GM18511 (cell line): ENCODE results near the gene CD160.
"Not testable (repeated sequence)": the region's sequence is repeated elsewhere in the genome, so short reads cannot be mapped to it uniquely, and the experiment has no call there.

Source experiments
- ATAC-seq: cut with Tn5 transposase; IDR thresholded peaks from one replicate; pipeline ENCODE4 v1.9.1; 2021; ENCODE audit warnings: mild to moderate bottlenecking, moderate library complexity; ENCODE audit not compliant: unreplicated experiment

Gene CD160

DNA sequence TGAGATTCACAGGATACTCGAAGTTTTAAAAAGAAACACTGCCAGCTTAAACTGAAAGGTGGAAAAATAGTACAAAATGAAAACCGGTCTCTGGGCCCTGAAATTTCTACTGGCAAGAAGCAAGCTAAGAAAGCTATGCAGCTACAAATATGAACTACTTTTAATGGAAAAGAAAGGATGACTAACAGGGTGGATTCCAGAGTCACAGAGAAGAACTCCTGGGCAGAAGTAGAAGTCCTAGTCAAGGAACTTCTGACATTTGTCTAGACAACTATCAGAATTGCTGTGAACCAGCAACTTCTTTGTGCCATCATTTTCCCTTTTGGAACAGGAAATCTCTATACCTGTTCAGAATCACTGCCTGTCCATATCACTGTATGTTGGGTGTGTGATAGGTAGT lies 38.1 kb downstream of the CD160 start:
- no peak for ATAC-seq

DNA sequence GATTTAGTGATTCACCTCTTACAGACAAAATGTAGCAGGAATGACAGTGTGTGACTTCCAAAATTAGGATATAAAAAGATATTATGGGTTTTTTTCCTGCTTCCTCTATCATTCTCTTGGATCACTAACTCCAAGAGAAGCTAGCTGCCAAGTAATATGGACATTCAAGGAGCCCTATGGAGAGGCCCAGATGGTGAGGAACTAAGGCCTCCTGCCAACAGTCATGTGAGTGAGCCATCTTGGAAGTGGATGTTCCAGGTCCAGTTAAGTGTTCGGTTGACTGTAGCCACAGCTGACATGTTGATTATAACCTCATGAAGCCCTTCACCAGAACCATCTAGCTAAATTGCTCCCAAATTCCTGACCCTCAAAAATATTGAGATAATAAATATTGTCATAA lies 38.8 kb downstream of the CD160 start:
- no peak for ATAC-seq

DNA sequence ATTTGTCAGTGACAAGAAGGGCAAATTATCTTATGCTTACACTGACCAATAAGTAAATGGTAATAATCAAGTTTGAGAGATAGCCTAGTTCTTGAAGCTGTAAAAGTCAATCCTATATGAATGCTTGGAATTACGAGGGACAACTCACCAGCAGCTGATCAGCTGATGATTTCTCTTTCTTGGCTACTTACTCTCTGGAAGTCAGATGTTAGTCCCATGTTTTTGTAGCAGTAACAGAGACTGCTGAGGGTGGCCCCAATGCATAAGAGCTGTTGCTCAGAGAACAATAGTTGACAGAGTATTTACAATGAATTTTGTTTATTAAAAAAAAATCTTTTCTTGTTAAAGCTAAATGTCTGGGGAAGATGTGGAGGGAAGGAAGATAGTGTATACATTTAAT lies 39.3 kb downstream of the CD160 start:
- no peak for ATAC-seq

DNA sequence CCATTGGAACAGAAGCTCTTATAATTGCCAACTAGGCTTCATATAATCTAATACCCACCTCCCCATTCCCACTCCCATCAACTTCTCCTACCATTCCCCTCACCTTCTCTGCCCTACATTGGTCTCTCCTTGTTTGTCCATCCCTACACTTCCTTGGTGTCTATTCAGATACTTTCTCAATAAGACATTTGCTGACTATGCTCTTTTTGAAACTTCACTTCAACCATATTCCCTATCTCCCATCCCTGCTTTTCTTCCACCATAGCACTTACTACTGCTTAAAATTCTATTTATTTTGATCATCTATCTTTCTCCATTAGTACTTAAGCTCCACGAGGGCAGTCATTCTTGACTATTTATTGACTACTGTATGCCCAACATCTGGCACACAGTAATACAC lies 40.4 kb downstream of the CD160 start:
- no peak for ATAC-seq

DNA sequence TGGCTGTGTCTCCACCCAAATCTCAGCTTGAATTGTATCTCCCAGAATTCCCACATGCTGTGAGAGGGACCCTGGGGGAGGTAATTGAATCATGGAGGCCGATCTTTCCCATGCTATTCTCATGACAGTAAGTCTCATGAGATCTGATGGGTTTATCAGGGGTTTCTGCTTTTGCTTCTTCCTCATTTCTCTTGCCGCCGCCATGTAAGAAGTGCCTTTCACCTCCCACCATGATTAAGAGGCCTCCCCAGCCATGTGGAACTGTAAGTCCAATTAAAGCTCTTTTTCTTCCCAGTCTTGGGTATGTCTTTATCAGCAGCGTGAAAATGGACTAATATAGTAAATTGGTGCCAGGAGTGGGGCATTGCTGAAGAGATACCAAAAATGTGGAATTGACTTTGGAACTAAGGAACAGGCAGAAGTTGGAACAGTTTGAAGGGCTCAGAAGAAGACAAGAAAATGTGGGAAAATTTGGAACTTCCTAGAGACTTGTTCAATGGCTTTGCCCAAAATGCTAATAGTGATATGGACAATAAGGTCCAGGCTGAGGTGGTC lies 41.2 kb downstream of the CD160 start:
- not testable (repeated sequence) for ATAC-seq

DNA sequence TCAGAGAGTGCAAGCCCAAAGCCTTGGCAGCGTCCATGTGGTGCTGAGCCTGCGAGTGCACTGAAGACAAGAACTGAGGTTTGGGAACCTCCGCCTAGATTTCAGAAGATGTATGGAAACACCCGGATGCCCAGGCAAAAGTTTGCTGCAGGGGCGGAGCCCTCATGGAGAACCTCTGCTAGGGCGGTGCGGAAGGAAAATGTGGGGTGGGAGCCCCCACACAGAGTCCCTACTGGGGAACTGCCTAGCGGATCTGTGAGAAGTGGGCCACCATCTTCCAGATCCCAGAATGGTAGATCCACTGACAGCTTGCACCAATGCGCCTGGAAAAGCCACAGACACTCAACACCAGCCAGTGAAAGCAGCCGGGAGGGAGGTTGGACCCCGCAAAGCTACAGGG lies 42.2 kb downstream of the CD160 start:
- not testable (repeated sequence) for ATAC-seq

DNA sequence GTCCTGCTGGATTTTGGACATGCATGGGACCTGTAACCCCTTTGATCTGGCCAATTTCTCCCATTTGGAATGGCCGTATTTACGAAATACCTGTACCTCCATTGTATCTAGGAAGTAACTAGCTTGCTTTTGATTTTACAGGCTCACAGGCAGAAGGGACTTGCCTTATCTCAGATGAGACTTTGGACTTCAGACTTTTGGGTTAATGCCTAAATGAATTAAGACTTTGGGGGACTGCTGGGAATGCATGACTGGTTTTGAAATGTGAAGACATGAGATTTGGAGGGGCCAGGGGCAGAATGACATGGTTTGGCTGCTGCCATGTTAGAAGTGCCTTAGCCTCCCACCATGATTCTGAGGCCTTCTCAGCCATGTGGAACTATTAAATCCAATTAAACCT lies 42.7 kb downstream of the CD160 start:
- ATAC-seq, result not testable (repeated sequence)

DNA sequence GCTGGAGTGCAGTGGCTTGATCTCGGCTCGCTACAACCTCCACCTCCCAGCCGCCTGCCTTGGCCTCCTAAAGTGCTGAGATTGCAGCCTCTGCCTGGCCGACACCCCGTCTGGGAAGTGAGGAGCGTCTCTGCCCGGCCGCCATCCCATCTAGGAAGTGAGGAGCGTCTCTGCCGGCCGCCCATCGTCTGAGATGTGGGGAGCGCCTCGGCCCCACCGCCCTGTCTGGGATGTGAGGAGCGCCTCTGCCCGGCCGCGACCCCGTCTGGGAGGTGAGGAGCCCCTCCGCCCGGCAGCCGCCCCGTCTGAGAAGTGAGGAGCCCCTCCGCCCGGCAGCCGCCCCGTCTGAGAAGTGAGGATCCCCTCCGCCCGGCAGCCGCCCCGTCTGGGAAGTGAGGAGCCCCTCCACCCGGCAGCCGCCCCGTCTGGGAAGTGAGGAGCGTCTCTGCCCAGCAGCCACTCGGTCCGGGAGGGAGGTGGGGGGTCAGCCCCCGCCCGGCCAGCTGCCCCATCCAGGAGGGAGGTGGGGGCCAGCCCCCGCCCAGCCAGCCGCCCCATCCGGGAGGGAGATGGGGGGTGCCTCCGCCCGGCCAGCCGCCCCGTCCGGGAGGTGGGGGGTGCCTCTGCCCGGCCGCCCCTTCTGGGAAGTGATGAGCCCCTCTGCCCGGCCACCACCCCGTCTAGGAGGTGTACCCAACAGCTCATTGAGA lies 45.1 kb downstream of the CD160 start:
- ATAC-seq, result not testable (repeated sequence)

DNA sequence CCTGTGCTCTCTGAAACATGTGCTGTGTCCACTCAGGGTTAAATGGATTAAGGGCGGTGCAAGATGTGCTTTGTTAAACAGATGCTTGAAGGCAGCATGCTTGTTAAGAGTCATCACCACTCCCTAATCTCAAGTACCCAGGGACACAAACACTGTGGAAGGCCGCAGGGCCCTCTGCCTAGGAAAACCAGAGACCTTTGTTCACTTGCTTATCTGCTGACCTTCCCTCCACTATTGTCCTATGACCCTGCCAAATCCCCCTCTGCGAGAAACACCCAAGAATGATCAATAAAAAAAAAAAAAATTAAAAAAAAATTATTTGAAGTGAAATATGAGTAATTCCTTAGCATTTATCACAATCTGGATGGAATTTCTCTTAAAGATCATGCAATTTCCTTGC lies 45.8 kb downstream of the CD160 start:
- ATAC-seq, result not testable (repeated sequence)

DNA sequence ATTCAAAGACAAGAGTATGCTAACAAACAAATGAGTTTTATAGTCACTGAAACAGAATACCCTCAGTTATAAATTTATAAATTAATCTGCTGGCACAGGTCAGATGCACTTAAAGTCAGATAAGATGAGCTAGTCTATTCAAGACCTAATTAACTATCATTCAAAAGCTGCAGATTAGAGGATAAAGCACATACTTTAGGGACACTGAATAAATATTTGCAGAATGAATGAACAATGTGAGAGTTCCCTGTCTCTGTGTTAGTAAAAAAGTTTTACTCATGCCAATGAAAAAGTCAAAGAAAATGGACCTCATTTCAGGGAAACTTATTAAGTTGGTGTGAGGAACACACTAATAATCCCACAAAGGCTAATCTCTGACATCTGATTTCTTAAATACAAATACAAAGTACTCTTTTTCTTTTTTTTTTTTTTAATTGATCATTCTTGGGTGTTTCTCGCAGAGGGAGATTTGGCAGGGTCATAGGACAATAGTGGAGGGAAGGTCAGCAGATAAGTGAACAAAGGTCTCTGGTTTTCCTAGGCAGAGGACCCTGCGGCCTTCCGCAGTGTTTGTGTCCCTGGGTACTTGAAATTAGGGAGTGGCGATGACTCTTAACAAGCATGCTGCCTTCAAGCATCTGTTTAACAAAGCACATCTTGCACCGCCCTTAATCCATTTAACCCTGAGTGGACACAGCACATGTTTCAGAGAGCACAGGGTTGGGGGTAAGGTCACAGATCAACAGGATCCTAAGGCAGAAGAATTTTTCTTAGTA lies 46.5 kb downstream of the CD160 start:
- ATAC-seq, result not testable (repeated sequence)

DNA sequence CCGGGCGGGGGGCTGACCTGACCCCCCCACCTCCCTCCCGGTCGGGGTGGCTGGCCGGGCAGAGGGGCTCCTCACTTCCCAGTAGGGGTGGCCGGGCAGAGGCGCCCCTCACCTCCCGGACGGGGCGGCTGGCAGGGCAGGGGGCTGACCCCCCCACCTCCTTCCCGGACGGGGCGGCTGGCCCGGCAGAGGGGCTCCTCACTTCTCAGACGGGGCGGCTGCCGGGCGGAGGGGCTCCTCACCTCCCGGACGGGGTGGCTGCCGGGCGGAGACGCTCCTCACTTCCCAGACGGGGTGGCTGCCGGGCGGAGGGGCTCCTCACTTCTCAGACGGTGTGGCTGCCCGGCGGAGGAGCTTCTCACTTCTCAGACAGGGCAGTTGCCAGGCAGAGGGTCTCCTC lies 47.6 kb downstream of the CD160 start:
- ATAC-seq, result not testable (repeated sequence)

DNA sequence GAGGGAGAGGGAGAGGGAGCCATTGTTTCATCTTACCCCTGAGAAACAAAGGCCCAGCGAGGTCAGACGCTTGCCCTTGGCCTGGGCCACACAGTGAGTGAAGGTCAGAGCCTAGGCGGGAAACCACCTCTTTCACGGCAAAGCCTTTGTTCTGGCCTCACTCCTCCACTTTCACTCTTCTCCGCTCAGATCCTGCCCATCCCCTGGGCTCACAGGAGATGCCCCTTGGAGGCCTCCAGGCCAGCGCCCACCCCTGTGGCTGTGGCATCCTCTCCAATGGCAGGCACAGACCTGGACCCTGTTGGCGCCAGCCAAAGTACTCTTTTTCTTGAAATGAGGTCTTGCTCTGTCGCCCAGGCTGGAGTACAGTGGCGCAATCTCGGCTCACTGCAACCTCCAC lies 48.7 kb downstream of the CD160 start:
- not testable (repeated sequence) for ATAC-seq

DNA sequence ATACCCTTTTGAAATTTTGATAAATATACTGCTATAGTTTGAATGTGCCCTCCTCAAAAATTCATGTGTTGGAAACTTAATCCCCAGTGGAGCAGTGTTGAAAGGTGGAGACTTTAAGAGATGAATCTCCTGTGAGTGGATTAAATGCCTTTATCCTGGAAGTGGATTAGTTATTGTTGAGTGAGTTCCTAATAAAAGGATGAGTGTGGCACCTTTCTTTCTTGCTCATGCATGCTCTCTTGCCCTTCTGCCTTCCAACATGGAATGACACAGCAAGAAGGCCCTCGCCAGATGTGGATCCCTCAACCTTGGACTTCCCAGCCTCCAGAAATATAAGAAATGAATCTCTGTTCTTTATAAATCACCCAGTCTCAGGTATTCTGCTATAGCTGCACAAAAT lies 51.8 kb downstream of the CD160 start:
- ATAC-seq, result no peak

DNA sequence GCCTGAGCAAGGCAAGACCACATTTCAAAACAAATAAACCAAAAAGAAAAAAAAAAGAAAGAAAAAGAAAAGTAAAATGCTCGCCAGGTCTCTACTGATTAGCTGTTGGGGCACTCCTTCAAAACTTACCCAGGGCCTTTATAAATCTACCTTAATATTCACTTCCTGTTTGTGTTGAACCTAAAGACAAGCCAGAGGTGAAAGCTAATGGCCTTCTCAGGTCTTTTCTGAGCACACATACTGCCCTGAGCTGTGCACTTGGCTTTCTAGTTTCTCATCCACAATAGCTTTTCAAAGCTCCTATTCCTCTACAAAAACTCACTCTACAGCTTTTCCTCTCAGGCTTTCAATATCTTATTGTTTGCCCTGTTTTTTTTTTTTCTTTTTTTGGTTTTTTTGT lies 54.1 kb downstream of the CD160 start:
- ATAC-seq, result no peak

DNA sequence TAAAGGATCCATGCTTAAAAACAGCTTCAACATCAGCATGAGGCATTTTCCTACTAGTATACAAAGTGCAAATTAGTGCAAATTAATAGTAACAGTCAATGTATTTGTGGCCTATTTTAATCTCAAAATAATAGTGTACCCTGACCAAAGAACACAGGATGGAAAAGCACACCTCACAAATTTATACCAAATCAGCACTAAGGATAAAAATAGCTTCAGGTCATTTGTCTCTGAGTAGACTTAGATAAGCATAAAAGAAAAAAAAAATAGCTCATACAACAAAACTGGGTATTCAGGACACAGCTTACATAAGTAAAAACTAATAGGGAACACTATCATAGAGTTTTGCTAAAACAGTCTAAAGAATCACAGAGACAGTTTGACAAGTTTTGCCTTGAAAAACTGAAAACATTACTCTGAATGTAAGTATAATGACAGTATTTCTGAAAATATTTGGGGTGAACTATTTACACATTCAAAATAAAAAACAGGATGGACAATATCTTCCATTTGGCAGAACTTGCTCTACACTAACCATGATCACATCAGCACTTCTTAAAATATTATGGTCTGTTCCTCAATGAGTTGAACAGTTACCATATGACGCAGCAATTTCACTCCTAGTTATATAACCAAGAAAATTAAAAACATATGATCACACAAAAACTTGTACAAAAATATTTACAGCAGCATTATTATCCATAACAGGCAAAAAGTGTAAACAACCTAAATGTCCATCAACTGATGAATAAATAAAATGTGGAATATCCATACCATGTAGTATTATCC lies 58.3 kb downstream of the CD160 start:
- ATAC-seq, result no peak

DNA sequence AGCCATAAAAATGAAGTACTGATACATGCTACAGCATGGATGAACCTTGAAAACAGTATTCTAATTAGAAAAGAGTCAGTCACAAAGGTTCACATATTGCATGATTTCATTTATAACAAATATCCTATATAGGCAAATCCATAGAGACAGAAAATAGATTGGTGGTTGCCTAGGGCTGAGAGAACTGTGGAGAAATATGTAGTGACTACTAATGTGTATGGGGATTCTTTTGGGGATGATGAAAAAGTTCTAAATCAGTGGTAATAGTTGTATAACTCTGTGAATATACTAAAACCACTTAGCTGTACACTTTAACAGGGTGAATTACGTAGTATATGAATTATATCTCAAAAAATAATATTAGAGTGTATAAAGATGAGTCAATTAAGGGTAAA lies 58.8 kb downstream of the CD160 start:
- ATAC-seq, result no peak

DNA sequence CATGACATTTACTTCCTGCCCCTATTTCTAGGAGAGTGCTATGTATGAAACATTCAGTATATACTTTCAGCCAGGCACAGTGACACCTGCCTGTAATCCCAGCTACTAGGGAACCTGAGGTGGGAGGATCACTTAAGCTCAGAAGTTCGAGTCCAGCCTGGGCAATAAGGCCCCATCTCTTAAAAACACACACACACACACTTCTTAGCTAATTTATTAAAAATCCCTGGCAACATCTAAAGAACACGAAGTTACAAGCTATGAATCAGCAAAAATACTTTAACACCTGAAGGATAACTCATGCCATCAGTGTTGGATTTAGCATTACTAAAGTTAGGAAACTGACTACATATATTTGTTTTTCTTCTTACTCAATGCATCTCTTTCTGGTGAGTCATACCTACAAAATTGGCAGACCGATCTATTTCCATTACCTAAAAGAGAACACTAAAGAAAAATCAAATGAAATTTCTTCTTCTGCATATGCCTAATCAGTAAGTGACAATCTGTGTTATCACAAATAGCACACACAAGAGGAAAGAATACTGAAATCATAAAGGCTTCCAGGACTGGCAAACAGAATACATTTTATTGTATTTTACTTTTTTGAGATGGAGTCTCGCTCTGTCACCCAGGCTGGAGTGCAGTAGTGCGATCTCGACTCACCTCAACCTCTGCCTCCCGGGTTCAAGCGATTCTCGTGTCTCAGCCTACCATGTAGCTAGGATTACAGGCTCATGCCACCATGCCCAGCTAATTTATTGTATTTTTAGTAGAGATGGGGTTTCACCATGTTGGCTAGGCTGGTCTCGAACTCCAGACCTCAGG lies 63.2 kb downstream of the CD160 start:
- no peak for ATAC-seq

DNA sequence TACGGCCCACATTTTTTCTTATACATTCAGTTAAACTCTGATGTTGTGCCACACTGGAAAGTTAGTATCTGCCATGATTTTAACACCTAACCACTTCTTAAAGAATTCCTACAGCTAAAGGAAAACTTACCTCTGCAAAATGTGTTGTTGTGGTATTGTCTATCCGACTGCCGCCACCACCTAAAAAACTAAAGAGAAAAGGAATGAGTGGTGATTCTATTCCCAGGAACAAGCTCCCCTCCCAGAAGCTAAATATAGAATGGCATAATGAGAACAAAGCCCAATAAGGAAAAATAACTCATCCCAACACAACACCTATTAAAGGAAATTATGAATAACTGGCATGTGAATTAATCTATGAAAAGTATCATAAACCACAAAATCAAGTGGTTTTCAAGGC lies 65.1 kb downstream of the CD160 start:
- ATAC-seq, result no peak

DNA sequence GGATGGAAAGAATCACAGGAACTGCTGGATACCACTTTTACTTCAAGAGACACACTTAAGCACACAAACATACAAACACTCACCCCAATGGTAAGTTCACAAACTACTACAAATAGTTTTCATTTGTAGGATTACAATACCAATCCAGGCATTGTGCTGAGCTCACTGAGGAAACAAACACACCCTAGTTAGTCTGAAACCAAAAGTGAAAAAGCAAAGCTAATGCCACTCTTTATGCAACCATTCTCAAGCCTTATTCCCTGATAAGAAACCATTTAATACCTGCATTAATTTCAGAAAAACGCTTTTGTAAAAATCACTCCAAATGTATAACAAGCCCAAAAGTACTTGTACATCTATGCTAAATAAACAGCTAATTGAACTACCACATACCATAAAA lies 66.2 kb downstream of the CD160 start:
- no peak for ATAC-seq

DNA sequence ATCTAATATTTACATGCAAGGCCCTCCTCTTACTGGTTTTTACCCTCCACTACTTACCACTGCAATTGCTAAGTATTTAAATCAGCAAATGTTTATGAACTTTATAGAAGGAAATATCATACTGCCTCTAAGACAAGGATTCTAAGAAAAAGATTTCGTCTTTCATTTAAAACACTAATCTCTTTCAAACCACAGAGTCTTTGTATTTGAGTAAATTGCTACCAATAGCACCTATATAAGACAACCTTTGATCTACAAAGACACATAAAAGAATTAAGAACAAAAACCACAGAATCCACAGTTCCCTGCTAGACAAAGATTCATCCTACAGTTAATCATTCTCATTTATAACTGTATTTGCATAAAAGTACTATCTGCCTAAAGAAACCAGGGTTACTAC lies 67.0 kb downstream of the CD160 start:
- no peak for ATAC-seq

DNA sequence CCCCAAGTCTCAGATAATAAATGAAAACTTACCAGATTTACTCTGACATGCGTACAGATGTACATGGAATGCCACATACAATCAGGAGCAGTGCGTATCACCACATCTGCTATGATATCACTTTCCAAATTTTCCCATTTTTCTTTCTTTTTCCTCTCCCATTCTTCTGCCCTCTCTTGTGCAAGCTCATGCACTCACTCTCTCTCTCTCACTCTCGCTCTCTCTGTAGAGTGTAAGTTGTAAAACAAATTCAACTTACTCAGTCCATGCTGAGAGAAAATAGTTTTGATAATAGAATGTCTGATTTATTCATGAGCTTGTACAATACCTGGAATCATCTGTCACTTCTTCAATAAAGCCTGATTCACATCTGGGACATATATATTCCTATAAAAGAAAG lies 69.3 kb downstream of the CD160 start:
- no peak for ATAC-seq
